ENCODE results near the gene KMT5C.

KMT5C gene

GRCh38 chr19:55390461-55390880 lies 50.8 kb downstream of the KMT5C start:
- no peaks in the 10 kb centered on the region for H3K27me3 ChIP-seq (ENCODE audit: insufficient read depth, low read length)
- no peak overlapping the region for H3K27ac ChIP-seq (ENCODE audit: low read depth, low read length)
- peaks cover 45% of the 10 kb centered on the region for H3K79me2 ChIP-seq (ENCODE audit: control insufficient read depth, insufficient read depth, low read length, unreplicated experiment)
- H3K4me1 ChIP-seq (ENCODE audit: control insufficient read depth, insufficient read depth, low read length, unreplicated experiment): peaks cover 14% of the 10 kb centered on the region
- peaks cover 27% of the 10 kb centered on the region; the same call in 1 of the 2 replicates for H3K36me3 ChIP-seq (ENCODE audit: insufficient read depth, low read length)
- H3K4me3 ChIP-seq (ENCODE audit: low read depth, low read length): no peak overlapping the region
- no peak overlapping the region for H2AFZ ChIP-seq (ENCODE audit: low read length, unreplicated experiment)

GRCh38 chr19:55391191-55391670 lies 51.6 kb downstream of the KMT5C start:
- H3K27me3 ChIP-seq (ENCODE audit: insufficient read depth, low read length): no peaks in the 10 kb centered on the region
- H2AFZ ChIP-seq (ENCODE audit: low read length, unreplicated experiment): no peak overlapping the region
- H3K4me3 ChIP-seq (ENCODE audit: low read depth, low read length): no peak overlapping the region
- H3K27ac ChIP-seq (ENCODE audit: low read depth, low read length): no peak overlapping the region
- H3K79me2 ChIP-seq (ENCODE audit: control insufficient read depth, insufficient read depth, low read length, unreplicated experiment): peaks cover 40% of the 10 kb centered on the region
- H3K36me3 ChIP-seq (ENCODE audit: insufficient read depth, low read length): peaks cover 27% of the 10 kb centered on the region; the same call in 1 of the 2 replicates
- H3K4me1 ChIP-seq (ENCODE audit: control insufficient read depth, insufficient read depth, low read length, unreplicated experiment): peaks cover 14% of the 10 kb centered on the region

- Histone ChIP-seq H3K79me2 (ENCODE audit: control insufficient read depth, insufficient read depth, low read length, unreplicated experiment) (peaks cover 33% of the 10 kb centered on the region), H3K4me3 (ENCODE audit: low read depth, low read length) (no peak overlapping the region), H3K27me3 (ENCODE audit: insufficient read depth, low read length) (no peaks in the 10 kb centered on the region), H2AFZ (ENCODE audit: low read length, unreplicated experiment) (no peak overlapping the region), H3K36me3 (ENCODE audit: insufficient read depth, low read length) (peaks cover 24% of the 10 kb centered on the region; the same call in 1 of the 2 replicates), H3K27ac (ENCODE audit: low read depth, low read length) (no peak overlapping the region), H3K4me1 (ENCODE audit: control insufficient read depth, insufficient read depth, low read length, unreplicated experiment) (peaks cover 14% of the 10 kb centered on the region)
Measured at GRCh38 chr19:55391702-55392615, 52.3 kb downstream of the KMT5C start.

- H3K27ac ChIP-seq (ENCODE audit: low read depth, low read length): no peak overlapping the region
- H3K79me2 ChIP-seq (ENCODE audit: control insufficient read depth, insufficient read depth, low read length, unreplicated experiment): peaks cover 22% of the 10 kb centered on the region
- H2AFZ ChIP-seq (ENCODE audit: low read length, unreplicated experiment): no peak overlapping the region
- peaks cover 4% of the 10 kb centered on the region for H3K4me1 ChIP-seq (ENCODE audit: control insufficient read depth, insufficient read depth, low read length, unreplicated experiment)
- no peak overlapping the region for H3K4me3 ChIP-seq (ENCODE audit: low read depth, low read length)
- H3K27me3 ChIP-seq (ENCODE audit: insufficient read depth, low read length): no peaks in the 10 kb centered on the region
- H3K36me3 ChIP-seq (ENCODE audit: insufficient read depth, low read length): peaks cover 18% of the 10 kb centered on the region; the same call in 1 of the 2 replicates
Measured at GRCh38 chr19:55392820-55393761, 53.4 kb downstream of the KMT5C start.

Measured in ACC112 (cell line).